ENCODE measurements around the gene CTNNA3. TPM values are rescaled to one million over a fixed set of nuclear protein-coding genes. Genes with fewer than 3 reads are reported as not detected.
A peak's percentile ranks its signal among the peaks of the same experiment; 100 is the strongest.

The CTNNA3 gene
- total RNA-seq, 2 donors from 2014 or later: under 0.01 to 0.33 TPM

DNA sequence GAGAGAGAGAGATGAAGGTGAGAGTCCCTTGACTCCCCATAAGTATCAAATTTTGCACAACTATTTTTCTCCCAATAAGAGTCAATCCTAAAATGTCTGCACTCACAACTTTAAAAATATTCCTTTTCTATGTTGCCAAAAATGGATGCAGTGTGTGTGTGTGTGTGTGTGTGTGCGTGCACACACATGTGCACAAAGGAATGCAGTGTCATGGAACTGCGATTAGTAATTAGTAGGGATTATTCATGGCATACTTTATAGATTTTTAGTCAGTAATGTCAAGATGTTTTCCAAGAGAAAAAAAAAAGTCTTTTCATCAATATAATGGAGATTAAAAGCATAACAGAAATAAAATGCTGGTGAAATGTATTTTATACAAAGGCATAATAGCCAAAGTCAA, 949.3 kb downstream of the CTNNA3 start:
- H3K9me3 ChIP-seq: no peaks in the 10 kb centered on the region
- TF ChIP-seq POLR2A (IDR thresholded peaks at IDR 0.05): no peak
- TF ChIP-seq, protein P1, sequence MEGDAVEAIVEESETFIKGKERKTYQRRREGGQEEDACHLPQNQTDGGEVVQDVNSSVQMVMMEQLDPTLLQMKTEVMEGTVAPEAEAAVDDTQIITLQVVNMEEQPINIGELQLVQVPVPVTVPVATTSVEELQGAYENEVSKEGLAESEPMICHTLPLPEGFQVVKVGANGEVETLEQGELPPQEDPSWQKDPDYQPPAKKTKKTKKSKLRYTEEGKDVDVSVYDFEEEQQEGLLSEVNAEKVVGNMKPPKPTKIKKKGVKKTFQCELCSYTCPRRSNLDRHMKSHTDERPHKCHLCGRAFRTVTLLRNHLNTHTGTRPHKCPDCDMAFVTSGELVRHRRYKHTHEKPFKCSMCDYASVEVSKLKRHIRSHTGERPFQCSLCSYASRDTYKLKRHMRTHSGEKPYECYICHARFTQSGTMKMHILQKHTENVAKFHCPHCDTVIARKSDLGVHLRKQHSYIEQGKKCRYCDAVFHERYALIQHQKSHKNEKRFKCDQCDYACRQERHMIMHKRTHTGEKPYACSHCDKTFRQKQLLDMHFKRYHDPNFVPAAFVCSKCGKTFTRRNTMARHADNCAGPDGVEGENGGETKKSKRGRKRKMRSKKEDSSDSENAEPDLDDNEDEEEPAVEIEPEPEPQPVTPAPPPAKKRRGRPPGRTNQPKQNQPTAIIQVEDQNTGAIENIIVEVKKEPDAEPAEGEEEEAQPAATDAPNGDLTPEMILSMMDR (IDR thresholded peaks at IDR 0.05): no peak
- no peaks in the 10 kb centered on the region for H3K4me1 ChIP-seq
- no peaks in the 10 kb centered on the region for H3K27me3 ChIP-seq
- WGBS, 2 donors: 48 to 63% methylated on average over 2 of the region's 2 CpGs
- ATAC-seq (no peak), DNase-seq (no peak)
- intact Hi-C loops (cut with DNase I): no loop called here
- H3K27ac ChIP-seq: no peak overlapping the region
- H3K36me3 ChIP-seq (replicated peaks in 1 of 2; ENCODE audit: insufficient read depth in 1 of 2, low read depth in 2 of 2): no peaks in the 10 kb centered on the region
- H3K4me3 ChIP-seq: no peak overlapping the region

GRCh38 chr10:66746246-66746645, 949.7 kb downstream of the CTNNA3 start:
- intact Hi-C loops (cut with DNase I): no loop called here
- TF ChIP-seq, protein P1 (IDR thresholded peaks at IDR 0.05): no peak
- no peak for TF ChIP-seq POLR2A (IDR thresholded peaks at IDR 0.05)

DNA sequence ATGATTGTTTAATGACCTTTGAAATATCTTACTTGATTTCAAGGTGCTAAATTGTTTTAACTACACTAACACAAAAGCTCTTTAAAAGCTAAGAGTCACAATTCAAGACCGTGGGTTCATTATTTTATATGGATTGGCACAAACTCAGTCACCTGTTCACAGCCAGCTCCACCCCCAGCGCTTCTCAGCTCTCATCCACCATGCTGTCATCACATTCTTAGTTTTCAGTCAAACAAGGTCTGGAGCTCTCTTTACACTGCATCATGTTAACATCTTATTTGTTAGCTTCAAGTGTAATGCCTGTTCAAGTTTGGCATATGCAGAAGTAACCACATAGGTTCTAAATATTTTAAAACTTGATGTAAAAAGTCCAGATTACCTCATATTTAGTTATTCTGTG, 951.1 kb downstream of the CTNNA3 start:
- WGBS, 2 donors: 71% methylated on average over 2 of the region's 2 CpGs
- Histone ChIP-seq H3K4me3 (no peak overlapping the region), H3K9me3 (no peaks in the 10 kb centered on the region), H3K27ac (no peak overlapping the region), H3K4me1 (no peaks in the 10 kb centered on the region), H3K36me3 (replicated peaks in 1 of 2; ENCODE audit: insufficient read depth in 1 of 2, low read depth in 2 of 2) (no peaks in the 10 kb centered on the region), H3K27me3 (no peaks in the 10 kb centered on the region)
- no peak for ATAC-seq
- no peak for DNase-seq
- TF ChIP-seq POLR2A (IDR thresholded peaks at IDR 0.05): no peak
- TF ChIP-seq, protein P1 (IDR thresholded peaks at IDR 0.05): no peak
- intact Hi-C loops (cut with DNase I): no loop called here

More at GRCh38 chr10:66746246-66746645, 949.7 kb downstream of the CTNNA3 start:
- H3K27me3 ChIP-seq: no peaks in the 10 kb centered on the region
- ATAC-seq (no peak), DNase-seq (no peak)
- no peak overlapping the region for H3K4me3 ChIP-seq
- no peaks in the 10 kb centered on the region for H3K4me1 ChIP-seq
- H3K36me3 ChIP-seq (replicated peaks in 1 of 2; ENCODE audit: insufficient read depth in 1 of 2, low read depth in 2 of 2): no peaks in the 10 kb centered on the region
- H3K9me3 ChIP-seq: no peaks in the 10 kb centered on the region
- H3K27ac ChIP-seq: no peak overlapping the region

- Histone ChIP-seq H3K4me1 (no peaks in the 10 kb centered on the region), H3K36me3 (replicated peaks in 1 of 2; ENCODE audit: insufficient read depth in 1 of 2, low read depth in 2 of 2) (no peaks in the 10 kb centered on the region), H3K4me3 (no peak overlapping the region), H3K27me3 (no peaks in the 10 kb centered on the region), H3K9me3 (no peaks in the 10 kb centered on the region), H3K27ac (no peak overlapping the region)
- WGBS, 2 donors: 80 to 82% methylated on average over 2 of the region's 2 CpGs
- intact Hi-C loops (cut with DNase I): no loop called here
- ATAC-seq (no peak), DNase-seq (no peak)
- TF ChIP-seq, protein P1 (IDR thresholded peaks at IDR 0.05): no peak
- TF ChIP-seq POLR2A (IDR thresholded peaks at IDR 0.05): no peak
These were observed 958.8 kb downstream of the CTNNA3 start for GRCh38 chr10:66737241-66737640.

- WGBS, 2 donors: 43 to 50% methylated on average over 2 of the region's 2 CpGs
- ATAC-seq (no peak), DNase-seq (peak in 1 of 4 donors; percentile 6)
- no peak overlapping the region for H3K4me3 ChIP-seq
- H3K27me3 ChIP-seq: no peaks in the 10 kb centered on the region
- no peak overlapping the region for H3K27ac ChIP-seq
- no peaks in the 10 kb centered on the region for H3K9me3 ChIP-seq
- no peaks in the 10 kb centered on the region for H3K4me1 ChIP-seq
- TF ChIP-seq POLR2A (IDR thresholded peaks at IDR 0.05): no peak
- TF ChIP-seq, protein P1 (IDR thresholded peaks at IDR 0.05): no peak
- H3K36me3 ChIP-seq (replicated peaks in 1 of 2; ENCODE audit: insufficient read depth in 1 of 2, low read depth in 2 of 2): no peaks in the 10 kb centered on the region
- intact Hi-C loops (cut with DNase I): no loop called here
These were observed 972.2 kb downstream of the CTNNA3 start for GRCh38 chr10:66723608-66724400.
